Hematopoietic multipotent progenitor cell treated with erythropoietin and hydrocortisone succinate and interleukin-3 and kit ligand, for 17 days (in vitro differentiated cells): ENCODE results near the gene LTBP1.

Experiments used
- DNase-seq: peaks from one replicate; pipeline ENCODE4 v3.0.0-alpha.2; 2015; ENCODE audit warnings: low spot score

Gene LTBP1

DNA sequence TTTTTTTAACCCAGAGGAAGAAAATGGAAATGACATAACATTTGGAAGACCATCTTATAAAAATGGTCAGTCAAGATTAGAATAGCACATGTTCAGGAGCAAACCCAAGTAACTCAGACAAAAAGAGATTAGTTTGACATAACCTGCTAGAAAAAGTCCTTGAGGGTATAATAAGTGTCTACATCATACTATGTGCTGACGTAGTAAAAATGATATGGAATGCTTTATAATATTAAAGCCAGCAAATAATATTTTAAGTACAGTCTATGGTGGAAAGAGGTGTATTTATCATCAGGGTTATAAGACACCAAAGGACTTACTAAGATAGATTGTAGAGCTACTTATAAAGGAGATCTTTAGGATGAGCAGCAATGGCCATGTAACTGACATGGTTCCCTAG lies 169.0 kb downstream of the LTBP1 start:
- no peak for DNase-seq

DNA sequence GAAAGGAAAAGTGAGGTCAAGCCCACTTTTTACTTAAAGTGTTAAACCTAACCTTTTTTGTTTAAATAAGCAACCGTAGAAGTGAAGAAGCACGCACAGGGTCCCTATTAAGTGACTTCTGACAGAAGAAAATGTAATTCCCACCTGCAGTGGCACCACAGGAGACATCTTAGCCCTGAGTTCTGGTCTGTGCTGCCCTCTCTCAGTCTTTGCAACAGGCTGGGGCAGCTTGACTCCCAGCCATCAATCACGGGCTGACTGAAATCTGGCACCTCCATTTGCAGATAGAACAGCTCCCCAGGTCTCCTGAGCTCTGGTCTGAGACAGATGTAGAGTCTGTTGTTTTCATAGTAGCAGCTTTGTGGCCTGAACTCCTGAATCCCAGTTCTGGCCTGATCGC lies 170.0 kb downstream of the LTBP1 start:
- no peak for DNase-seq

DNA sequence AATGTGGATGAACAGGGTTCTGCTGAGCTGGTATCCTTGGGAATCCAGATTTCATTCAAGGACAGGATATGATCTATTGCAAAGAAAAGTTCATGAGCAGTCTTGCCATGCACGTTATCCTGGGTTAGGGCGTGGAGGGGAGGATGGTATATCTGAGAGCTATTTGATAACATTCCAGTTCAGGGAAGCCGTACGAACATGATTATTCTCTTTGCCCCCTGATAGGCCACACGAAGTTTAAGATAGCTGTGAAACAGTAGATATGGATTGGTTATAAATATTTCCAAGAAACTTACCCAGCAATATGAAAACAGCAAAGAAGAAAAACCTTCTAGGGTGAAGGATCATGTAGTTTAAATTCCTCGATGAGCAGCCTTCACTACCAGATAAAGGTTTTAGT lies 171.9 kb downstream of the LTBP1 start:
- DNase-seq, result peak; percentile 41

DNA sequence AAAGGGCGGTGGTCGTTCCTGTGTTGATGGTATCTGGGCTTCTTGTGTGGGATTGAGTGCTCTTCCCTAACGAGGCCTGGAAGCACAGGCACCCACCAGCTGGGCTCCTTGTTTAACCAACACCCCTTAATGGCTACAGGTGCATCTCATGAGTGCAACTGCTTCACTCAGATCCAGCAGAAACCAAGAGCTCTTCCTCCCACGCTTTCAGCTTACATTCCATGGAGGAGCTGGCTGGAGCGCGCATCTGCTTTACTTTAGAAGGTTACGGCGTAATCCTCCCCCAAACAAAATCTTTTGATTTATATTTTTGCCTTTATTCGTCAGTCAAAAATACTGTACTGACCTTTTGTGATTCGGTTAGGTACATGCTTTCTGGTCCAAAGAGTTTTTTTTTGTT lies 174.7 kb downstream of the LTBP1 start:
- DNase-seq, result no peak

DNA sequence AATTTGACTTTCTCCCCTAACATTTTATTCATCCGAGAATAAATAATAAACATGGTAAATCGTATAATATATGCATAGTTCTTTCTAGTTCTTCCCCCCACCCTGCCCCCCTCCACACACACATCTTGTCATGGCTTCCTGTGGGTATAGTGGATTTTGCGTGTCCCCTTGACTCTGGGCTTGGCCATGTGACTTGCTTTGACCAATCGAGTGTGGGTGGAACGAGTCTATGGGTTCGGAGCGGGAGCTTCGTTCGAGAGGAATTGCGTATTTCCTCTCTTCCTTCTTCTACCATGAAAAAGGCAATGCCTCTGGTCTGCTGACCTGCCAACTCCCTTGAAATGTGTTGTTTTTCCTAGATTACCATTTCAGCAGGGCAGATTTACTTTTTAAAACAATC lies 175.2 kb downstream of the LTBP1 start:
- no peak for DNase-seq

DNA sequence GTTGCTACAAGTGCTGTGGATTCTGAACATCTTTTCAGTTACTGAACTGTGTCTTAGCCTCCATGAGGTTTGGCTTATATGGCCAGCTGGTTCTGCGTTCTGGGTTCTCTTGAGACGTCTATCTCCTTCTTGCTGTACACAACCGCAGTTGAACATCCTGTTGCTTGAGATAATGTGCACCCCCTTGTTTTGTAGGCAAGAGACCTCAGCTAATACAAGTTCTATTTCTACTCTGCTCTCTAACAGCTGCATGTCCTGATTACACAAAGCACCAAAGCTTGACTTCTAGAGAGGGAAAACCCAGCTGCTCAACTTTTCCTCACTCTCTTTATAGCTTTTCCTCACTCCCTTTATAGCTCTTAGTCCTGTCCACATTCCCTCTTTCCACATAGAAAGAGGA lies 176.0 kb downstream of the LTBP1 start:
- DNase-seq, result peak; percentile 44

DNA sequence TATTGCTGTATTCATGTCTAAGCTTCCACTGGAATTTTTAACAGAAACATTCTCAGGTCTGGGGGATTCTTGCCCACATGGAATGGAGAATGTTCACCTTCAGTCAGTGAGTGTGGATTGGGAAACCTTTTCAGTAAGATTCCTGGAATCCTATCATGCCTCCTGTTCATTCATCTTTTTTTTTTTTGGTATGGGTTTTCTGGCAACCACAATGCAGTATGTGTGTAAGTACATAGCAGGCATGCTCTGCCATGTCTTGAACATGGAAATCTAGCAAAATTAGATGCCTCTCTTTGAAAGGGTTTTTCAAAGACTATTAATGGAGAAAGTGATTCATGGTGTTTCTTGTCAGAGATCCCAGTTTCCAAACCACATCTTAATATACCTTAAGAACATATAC lies 176.5 kb downstream of the LTBP1 start:
- no peak for DNase-seq

DNA sequence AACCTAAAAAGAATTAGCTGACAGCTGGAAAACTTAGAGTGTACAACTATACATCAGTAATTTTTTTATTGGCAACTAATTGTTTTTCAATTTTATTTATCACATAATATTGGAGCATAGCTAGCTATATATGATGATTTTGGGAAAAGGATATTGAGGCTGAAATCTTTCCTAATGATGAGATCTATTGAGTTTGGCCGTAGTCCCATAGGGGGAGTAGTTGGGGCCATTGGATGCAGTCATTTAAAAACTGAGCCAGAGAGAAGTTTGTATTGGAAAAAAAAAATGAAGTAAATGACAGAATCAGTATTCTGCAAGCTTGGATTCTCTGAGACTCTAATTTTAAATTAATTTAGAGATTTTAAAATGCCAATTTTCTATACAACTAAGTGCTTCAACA lies 179.8 kb downstream of the LTBP1 start:
- no peak for DNase-seq

DNA sequence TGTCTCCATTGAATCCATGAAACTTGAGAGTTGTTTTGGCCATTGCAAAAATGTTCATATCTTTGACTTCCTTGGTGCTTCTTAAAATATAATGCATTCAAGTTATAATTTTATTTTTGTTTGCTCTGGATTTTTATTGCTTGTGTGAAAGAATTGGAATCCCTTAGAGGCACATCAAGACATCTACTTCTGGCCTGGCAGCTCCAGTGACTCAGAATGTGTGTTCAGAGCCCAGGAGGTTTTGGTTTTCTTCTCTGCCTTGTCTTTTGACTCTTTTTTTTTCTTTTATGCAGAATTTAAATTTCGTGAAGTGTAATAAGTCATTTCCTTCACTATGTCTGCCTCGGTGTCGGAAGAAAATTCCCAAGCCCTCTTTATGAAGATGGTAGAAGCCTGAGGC lies 180.2 kb downstream of the LTBP1 start:
- no peak for DNase-seq

DNA sequence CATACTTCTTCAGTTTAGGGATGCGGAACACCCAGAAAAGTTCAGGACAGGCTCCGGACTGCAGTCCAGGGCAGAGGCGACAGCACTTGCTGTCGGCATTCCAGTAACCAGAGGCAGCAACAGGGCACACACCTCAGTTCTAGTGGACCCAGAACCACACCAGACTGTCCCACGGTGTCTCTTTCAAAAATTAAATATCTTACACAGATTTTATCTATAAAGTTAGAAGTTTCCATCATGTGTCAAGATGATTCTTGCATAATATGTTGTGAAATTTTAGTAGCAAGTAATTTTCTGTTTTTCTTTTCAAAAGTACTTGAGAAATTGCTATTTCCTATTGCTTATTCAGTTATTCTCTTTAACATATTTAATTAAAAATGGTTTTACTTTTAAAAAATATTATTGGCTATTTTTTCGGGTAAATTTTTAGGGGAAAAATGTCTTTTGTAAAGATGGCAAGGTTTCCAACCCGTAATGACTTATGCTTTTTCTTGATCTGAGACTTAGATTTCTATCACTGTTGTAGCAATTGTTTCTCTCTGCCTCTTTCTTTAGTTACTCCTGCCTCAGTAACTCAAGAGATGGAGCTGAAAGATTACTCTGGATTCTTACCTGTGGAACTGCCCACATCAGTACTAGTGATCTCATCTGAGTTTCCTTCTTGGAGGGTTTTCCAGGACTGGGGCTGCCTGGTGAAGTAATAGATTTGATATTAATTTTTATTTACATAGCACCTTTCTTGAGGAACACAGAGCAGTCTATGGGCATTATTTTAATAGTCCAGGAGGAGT lies 182.7 kb downstream of the LTBP1 start:
- no peak for DNase-seq

DNA sequence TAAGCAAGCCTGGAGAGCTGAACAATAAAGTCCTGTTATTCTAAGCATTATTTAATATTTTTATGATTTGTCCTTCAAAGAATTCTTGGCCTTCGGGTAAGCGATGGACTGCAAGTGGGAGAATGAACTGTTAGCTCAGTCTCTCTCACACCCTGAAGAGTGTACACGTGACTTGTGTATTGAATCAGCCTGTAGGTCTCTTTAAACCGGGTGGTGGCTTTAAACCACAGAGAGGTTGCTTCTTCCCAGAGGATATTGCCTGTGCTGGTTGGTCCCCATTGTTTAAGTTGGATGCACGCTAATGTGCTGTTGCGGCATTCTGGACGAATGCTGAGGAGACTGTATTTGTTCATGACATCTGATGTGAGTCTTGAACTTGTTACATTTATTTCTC lies 183.3 kb downstream of the LTBP1 start:
- no peak for DNase-seq

DNA sequence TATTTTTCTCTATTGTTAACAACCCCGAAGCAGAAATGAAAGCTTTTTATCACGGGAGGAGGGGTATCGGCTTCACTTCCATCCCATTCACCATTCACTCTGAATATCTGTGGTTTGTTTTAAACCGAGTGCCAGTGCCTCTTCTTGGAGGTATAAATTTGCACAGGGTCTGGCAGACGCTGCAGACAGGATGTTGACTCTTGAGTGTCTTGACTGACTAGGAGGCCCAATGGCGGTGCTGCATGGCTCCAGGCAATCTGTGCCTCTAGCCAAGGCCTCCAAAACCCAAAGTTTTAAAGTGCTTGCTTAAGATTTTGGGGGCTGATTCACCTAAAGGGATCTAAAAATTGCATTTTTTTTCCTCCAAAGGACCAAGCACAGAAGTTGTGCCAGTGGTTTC lies 183.8 kb downstream of the LTBP1 start:
- no peak for DNase-seq

DNA sequence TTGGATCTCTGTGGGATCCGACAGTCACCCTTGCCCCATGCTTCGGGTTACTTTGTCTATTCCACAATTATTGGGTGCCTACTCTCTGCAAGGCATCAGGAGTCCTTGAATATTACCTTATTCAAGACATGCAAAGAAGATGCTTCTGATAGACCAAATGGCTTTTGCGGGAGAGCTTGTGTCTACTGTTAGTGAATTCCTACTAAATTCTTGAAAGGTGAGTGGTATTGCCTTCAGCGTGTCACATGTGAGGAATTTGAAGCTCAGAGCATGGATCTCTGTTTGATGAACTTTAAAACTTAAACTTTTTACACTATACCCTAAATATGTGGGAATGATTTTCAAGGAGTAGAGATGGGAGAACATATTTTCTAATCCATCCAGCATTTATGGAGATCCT lies 184.4 kb downstream of the LTBP1 start:
- DNase-seq, result no peak

DNA sequence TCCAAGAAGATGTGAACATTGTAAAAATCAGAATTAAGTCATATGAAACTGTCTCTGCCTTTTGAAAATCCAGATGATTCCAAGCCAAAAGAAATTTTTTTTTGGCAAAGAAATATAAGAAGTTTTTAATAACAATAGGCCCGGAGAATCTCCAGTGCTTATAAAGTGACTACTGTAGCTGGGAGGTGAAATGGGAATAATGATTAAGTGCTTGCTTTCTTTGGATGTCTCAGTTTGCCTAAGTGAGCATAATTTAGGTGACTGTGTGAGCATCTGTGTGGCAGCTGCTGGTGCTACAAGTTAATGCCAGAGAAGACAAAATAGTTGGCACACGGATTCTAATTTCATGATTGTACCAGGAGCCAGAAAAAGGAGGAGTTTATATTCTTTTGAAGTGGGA lies 185.0 kb downstream of the LTBP1 start:
- no peak for DNase-seq

DNA sequence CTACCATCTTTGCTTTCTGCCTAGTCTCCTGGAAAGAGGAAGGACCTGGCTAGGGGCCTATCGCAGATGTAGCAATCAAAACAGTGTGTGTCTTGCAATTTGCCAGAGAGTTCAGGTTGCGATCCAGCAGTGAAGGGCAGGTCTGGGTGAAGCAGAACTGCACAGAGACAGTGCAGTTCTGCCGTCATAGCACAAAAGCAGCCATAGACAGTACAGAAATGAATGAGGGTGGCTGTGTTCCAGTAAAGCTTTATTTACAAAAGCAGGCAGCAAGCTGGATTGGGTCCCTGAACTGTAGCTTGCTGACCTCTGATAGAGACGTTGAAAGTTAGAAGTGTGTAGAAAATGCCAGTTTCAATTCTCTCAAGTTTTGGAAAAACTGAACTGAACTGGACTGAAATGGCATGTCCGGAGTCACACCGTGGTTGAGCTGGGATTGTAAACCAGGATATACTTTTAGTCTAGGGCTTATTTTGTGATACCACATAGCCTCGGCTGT lies 186.8 kb downstream of the LTBP1 start:
- no peak for DNase-seq

DNA sequence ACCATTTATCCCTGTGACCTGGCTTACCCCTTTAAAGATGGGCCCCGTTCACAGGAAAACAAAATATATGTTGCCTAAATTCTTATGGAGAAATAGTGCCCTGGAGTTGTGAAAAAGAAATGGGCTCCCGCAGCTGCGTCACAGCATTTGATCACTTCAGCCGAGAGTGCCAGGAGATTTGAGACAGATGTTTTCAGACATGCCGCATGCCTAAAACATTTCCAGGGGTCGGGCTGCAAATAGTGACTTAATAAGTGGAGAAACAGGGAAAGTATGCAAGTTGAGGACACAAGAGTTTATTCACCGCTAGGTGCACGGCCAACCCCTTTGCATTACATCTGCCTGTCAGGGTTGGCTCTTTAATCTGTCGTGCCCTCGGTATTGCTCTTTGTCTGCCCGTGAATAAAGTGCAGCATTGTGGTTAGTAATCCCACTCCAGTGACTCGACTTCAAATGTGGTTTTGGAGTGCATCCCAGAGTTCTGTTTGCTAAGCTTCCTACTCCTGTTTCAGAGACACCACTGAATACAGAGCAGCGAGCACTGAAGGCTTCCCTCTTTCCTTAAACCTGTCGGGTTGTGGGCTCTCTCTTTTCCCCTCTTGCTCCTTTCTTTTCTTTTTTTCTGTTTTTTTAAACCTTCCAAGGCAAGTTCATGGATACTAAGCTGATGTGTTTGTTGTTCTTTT lies 187.5 kb downstream of the LTBP1 start:
- DNase-seq, result no peak

DNA sequence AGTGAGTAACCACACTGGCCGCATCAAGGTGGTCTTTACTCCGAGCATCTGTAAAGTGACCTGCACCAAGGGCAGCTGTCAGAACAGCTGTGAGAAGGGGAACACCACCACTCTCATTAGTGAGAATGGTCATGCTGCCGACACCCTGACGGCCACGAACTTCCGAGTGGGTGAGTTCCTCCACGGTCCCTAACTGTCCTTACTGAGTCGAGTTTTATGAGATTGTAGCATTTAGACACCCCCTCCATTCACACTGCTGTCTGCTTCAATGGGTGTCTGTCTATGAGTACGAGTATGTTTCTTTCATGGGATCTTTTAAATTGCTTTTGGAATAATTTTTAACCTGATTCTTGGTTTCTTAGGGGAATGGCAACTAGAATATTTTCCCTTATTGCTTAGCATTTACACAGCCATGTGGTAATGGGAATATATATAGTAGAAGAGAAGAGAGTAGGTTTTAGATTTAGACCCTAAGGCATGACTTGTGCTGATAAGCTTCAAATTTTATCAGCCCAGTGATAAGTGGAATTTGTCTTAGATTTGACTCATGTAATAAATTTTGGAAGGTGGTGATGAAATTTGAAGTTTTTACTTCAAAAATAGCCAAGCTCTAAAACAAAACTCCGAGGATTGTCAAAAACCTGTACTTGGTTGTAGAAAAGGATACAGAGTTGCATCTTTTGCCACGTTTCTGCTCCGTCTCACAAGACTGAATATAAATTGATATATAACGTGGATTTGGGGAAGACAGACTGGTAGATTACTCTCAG lies 188.2 kb downstream of the LTBP1 start:
- no peak for DNase-seq

DNA sequence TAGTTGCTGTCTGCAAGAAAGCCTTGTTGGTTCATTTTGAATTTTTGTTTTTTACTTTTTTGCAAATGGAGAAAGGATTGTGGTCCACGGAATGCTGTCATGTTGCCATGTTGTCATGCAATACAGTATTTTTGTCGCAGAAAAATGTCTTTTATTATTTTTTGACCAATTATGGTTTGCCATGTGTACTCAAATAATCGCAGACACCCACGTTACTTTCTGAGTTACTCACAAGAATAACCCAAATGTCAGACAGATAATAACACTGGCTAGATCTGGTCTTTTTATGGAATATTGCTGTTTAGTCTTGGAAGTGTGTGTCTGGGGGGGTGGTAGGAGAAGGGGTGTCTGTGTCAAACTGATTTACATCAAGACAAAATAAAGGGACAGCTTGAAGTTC lies 188.9 kb downstream of the LTBP1 start:
- DNase-seq, result no peak

DNA sequence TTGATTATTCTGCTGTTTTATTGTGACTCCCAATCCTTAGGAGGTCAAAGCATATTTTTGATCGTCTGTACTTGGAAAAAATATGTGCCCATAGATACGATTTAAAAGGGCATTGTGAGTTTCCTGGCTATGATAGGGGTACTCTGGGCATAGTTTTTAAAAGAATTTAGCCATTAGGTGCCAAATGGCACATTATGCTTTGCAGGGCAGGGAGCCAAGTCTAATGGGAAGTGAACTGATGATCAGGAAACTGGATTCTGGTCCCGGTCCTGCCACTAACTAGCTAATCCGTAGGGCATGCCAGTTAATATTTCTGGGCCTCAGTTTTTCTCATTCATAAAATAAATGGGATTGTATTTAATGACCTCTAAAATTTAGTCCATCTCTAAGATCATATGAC lies 189.3 kb downstream of the LTBP1 start:
- no peak for DNase-seq

DNA sequence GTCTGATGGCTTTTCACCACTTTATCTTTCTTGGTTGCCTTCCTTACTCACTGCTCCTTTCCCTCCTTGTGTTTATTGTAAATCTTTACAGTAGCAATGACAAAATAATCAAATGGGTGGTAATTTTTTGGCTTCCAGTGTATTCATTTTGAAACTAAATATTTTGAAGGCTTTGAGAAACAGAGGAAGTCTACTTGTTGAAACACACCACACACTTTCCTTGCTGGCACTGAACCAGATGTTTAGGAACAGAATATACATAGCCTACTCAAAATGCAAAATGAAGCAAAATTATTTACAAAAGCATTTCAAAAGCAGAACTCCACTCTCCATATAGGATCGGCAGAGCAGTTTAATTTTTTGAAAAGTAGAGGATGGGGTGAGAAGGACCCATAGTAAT lies 189.8 kb downstream of the LTBP1 start:
- no peak for DNase-seq

DNA sequence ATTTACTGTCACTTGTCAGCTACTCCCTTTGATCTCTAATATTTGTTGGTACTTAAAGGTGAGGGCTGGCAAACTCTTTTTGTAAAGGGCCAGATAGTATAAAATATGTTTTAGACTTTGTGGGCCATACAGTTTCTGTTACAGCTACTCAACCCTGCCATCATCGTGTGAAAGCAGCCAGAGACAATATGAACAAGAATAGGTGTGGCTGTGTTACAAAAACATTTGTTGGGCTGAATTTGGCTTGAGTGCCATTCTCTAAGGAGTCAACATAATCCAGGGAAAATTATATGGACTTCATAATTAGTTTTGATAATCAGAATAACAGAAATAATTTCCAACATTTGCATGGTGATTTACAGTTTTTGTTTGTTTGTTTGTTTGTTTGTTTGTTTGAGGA lies 190.6 kb downstream of the LTBP1 start:
- no peak for DNase-seq

DNA sequence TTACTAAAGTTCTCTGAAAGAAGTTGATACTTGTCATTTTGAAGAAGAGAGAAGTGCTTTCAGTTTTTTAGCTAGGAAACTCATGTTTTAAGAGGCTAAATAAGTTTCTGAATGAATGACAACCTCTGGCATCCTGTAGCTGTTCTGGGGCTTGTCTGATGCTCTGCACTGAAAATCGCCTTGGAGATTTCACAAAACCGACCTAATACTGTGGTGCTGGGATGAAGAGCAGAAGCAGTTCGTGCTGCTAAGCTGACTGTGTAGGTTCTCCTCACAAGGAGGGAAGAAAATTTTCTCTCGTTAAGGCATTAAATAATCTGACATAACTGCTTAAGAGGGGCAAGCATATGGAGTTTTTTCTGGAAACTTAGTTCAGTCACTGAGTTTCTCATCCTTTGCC lies 193.2 kb downstream of the LTBP1 start:
- no peak for DNase-seq

DNA sequence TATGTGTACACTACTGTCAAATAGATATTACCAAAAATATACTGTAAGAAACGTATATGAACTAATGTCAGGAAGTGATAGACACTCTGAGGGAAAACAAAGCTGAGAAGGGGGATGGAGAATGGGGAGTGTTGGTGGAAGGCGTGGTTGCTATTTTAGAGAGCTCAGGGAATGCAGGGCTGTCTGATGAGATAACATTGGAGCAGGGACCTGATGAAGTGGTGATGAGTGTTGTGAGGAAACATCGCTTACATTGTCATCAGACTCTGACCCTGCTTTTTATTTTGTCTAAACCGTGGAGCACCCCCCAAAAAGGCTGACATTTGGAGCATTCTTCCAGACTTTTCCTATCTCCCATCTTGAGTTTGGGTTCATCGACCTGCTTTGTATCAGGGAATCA lies 194.7 kb downstream of the LTBP1 start:
- DNase-seq, result no peak
